ENCODE data around the gene MPRIP.

MPRIP gene

GRCh38 chr17:17150448-17150800 lies 108.2 kb downstream of the MPRIP start:
- Histone ChIP-seq H3K9ac (ENCODE audit: low read depth, low read length) (no peak overlapping the region), H3K36me3 (ENCODE audit: insufficient read depth, low read length) (peaks cover 69% of the 10 kb centered on the region), H3K4me3 (ENCODE audit: low read length) (no peak overlapping the region), H3K4me1 (ENCODE audit: insufficient read depth, low read length) (no peaks in the 10 kb centered on the region), H3K27me3 (ENCODE audit: insufficient read depth, low read length) (no peaks in the 10 kb centered on the region), H3K27ac (ENCODE audit: low read depth, low read length) (no peak overlapping the region), H3K9me3 (ENCODE audit: insufficient read depth, low read depth, low read length) (no peaks in the 10 kb centered on the region)
- WGBS, result no CpG with 5 or more reads among the region's 1 CpG

- H3K4me1 ChIP-seq (ENCODE audit: insufficient read depth, low read length), result no peaks in the 10 kb centered on the region
- no peak overlapping the region for H3K9ac ChIP-seq (ENCODE audit: low read depth, low read length)
- H3K27me3 ChIP-seq (ENCODE audit: insufficient read depth, low read length), result no peaks in the 10 kb centered on the region
- no peak overlapping the region for H3K27ac ChIP-seq (ENCODE audit: low read depth, low read length)
- no peaks in the 10 kb centered on the region for H3K9me3 ChIP-seq (ENCODE audit: insufficient read depth, low read depth, low read length)
- 96% methylated on average over 5 of the region's 5 CpGs for WGBS
- H3K36me3 ChIP-seq (ENCODE audit: insufficient read depth, low read length), result peaks cover 76% of the 10 kb centered on the region
- H3K4me3 ChIP-seq (ENCODE audit: low read length), result no peak overlapping the region
Observed at GRCh38 chr17:17151055-17151454, 108.8 kb downstream of the MPRIP start.

- Histone ChIP-seq H3K4me1 (ENCODE audit: insufficient read depth, low read length) (no peaks in the 10 kb centered on the region), H3K27me3 (ENCODE audit: insufficient read depth, low read length) (no peaks in the 10 kb centered on the region), H3K36me3 (ENCODE audit: insufficient read depth, low read length) (peaks cover 80% of the 10 kb centered on the region), H3K9ac (ENCODE audit: low read depth, low read length) (no peak overlapping the region), H3K4me3 (ENCODE audit: low read length) (no peak overlapping the region), H3K9me3 (ENCODE audit: insufficient read depth, low read depth, low read length) (no peaks in the 10 kb centered on the region), H3K27ac (ENCODE audit: low read depth, low read length) (no peak overlapping the region)
- 92% methylated on average over 3 of the region's 3 CpGs for WGBS
Observed at GRCh38 chr17:17151541-17151940, 109.3 kb downstream of the MPRIP start.

GRCh38 chr17:17151962-17152361 lies 109.7 kb downstream of the MPRIP start:
- Histone ChIP-seq H3K9ac (ENCODE audit: low read depth, low read length) (no peak overlapping the region), H3K4me1 (ENCODE audit: insufficient read depth, low read length) (no peaks in the 10 kb centered on the region), H3K9me3 (ENCODE audit: insufficient read depth, low read depth, low read length) (no peaks in the 10 kb centered on the region), H3K27ac (ENCODE audit: low read depth, low read length) (no peak overlapping the region), H3K27me3 (ENCODE audit: insufficient read depth, low read length) (no peaks in the 10 kb centered on the region), H3K4me3 (ENCODE audit: low read length) (no peak overlapping the region), H3K36me3 (ENCODE audit: insufficient read depth, low read length) (peaks cover 85% of the 10 kb centered on the region)
- 85% methylated on average over 8 of the region's 8 CpGs for WGBS

- peaks cover 86% of the 10 kb centered on the region for H3K36me3 ChIP-seq (ENCODE audit: insufficient read depth, low read length)
Observed at GRCh38 chr17:17152385-17152784, 110.1 kb downstream of the MPRIP start.

GRCh38 chr17:17153071-17153470 lies 110.8 kb downstream of the MPRIP start:
- no peaks in the 10 kb centered on the region for H3K27me3 ChIP-seq (ENCODE audit: insufficient read depth, low read length)
- 96% methylated on average over 9 of the region's 9 CpGs for WGBS
- H3K4me1 ChIP-seq (ENCODE audit: insufficient read depth, low read length), result no peaks in the 10 kb centered on the region
- H3K9me3 ChIP-seq (ENCODE audit: insufficient read depth, low read depth, low read length), result no peaks in the 10 kb centered on the region
- no peak overlapping the region for H3K4me3 ChIP-seq (ENCODE audit: low read length)
- H3K27ac ChIP-seq (ENCODE audit: low read depth, low read length), result no peak overlapping the region
- peaks cover 81% of the 10 kb centered on the region for H3K36me3 ChIP-seq (ENCODE audit: insufficient read depth, low read length)
- no peak overlapping the region for H3K9ac ChIP-seq (ENCODE audit: low read depth, low read length)

More at GRCh38 chr17:17152385-17152784, 110.1 kb downstream of the MPRIP start:
- H3K4me1 ChIP-seq (ENCODE audit: insufficient read depth, low read length), result no peaks in the 10 kb centered on the region
- 97% methylated on average over 4 of the region's 4 CpGs for WGBS
- H3K9me3 ChIP-seq (ENCODE audit: insufficient read depth, low read depth, low read length), result no peaks in the 10 kb centered on the region
- no peak overlapping the region for H3K4me3 ChIP-seq (ENCODE audit: low read length)
- no peak overlapping the region for H3K9ac ChIP-seq (ENCODE audit: low read depth, low read length)
- no peak overlapping the region for H3K27ac ChIP-seq (ENCODE audit: low read depth, low read length)
- no peaks in the 10 kb centered on the region for H3K27me3 ChIP-seq (ENCODE audit: insufficient read depth, low read length)

GRCh38 chr17:17153709-17154108 lies 111.5 kb downstream of the MPRIP start:
- H3K27ac ChIP-seq (ENCODE audit: low read depth, low read length), result no peak overlapping the region
- H3K4me1 ChIP-seq (ENCODE audit: insufficient read depth, low read length), result no peaks in the 10 kb centered on the region
- H3K9me3 ChIP-seq (ENCODE audit: insufficient read depth, low read depth, low read length), result no peaks in the 10 kb centered on the region
- no peak overlapping the region for H3K9ac ChIP-seq (ENCODE audit: low read depth, low read length)
- 82% methylated on average over 7 of the region's 7 CpGs for WGBS
- no peak overlapping the region for H3K4me3 ChIP-seq (ENCODE audit: low read length)
- H3K27me3 ChIP-seq (ENCODE audit: insufficient read depth, low read length), result no peaks in the 10 kb centered on the region
- H3K36me3 ChIP-seq (ENCODE audit: insufficient read depth, low read length), result peaks cover 78% of the 10 kb centered on the region

- Histone ChIP-seq H3K27ac (ENCODE audit: low read depth, low read length) (no peak overlapping the region), H3K4me3 (ENCODE audit: low read length) (no peak overlapping the region), H3K9me3 (ENCODE audit: insufficient read depth, low read depth, low read length) (no peaks in the 10 kb centered on the region), H3K27me3 (ENCODE audit: insufficient read depth, low read length) (no peaks in the 10 kb centered on the region), H3K4me1 (ENCODE audit: insufficient read depth, low read length) (no peaks in the 10 kb centered on the region), H3K9ac (ENCODE audit: low read depth, low read length) (no peak overlapping the region), H3K36me3 (ENCODE audit: insufficient read depth, low read length) (peaks cover 83% of the 10 kb centered on the region)
- 93% methylated on average over 5 of the region's 5 CpGs for WGBS
Observed at GRCh38 chr17:17154556-17154955, 112.3 kb downstream of the MPRIP start.

- no peaks in the 10 kb centered on the region for H3K4me1 ChIP-seq (ENCODE audit: insufficient read depth, low read length)
- no peak overlapping the region for H3K27ac ChIP-seq (ENCODE audit: low read depth, low read length)
Observed at GRCh38 chr17:17154981-17155380, 112.7 kb downstream of the MPRIP start.

GRCh38 chr17:17155568-17155967 lies 113.3 kb downstream of the MPRIP start:
- no peaks in the 10 kb centered on the region for H3K27me3 ChIP-seq (ENCODE audit: insufficient read depth, low read length)
- H3K4me3 ChIP-seq (ENCODE audit: low read length), result no peak overlapping the region
- H3K9me3 ChIP-seq (ENCODE audit: insufficient read depth, low read depth, low read length), result no peaks in the 10 kb centered on the region
- H3K4me1 ChIP-seq (ENCODE audit: insufficient read depth, low read length), result no peaks in the 10 kb centered on the region
- no peak overlapping the region for H3K9ac ChIP-seq (ENCODE audit: low read depth, low read length)
- H3K36me3 ChIP-seq (ENCODE audit: insufficient read depth, low read length), result peaks cover 82% of the 10 kb centered on the region
- no peak overlapping the region for H3K27ac ChIP-seq (ENCODE audit: low read depth, low read length)
- WGBS, result 96% methylated on average over 3 of the region's 3 CpGs

More at GRCh38 chr17:17154981-17155380, 112.7 kb downstream of the MPRIP start:
- Histone ChIP-seq H3K36me3 (ENCODE audit: insufficient read depth, low read length) (peaks cover 83% of the 10 kb centered on the region), H3K9me3 (ENCODE audit: insufficient read depth, low read depth, low read length) (no peaks in the 10 kb centered on the region), H3K9ac (ENCODE audit: low read depth, low read length) (no peak overlapping the region), H3K27me3 (ENCODE audit: insufficient read depth, low read length) (no peaks in the 10 kb centered on the region), H3K4me3 (ENCODE audit: low read length) (no peak overlapping the region)
- 95% methylated on average over 8 of the region's 8 CpGs for WGBS

GRCh38 chr17:17156107-17156506 lies 113.8 kb downstream of the MPRIP start:
- H3K27ac ChIP-seq (ENCODE audit: low read depth, low read length), result no peak overlapping the region
- WGBS, result 95% methylated on average over 4 of the region's 4 CpGs
- H3K9ac ChIP-seq (ENCODE audit: low read depth, low read length), result no peak overlapping the region
- H3K9me3 ChIP-seq (ENCODE audit: insufficient read depth, low read depth, low read length), result no peaks in the 10 kb centered on the region
- peaks cover 83% of the 10 kb centered on the region for H3K36me3 ChIP-seq (ENCODE audit: insufficient read depth, low read length)
- H3K4me1 ChIP-seq (ENCODE audit: insufficient read depth, low read length), result no peaks in the 10 kb centered on the region
- no peak overlapping the region for H3K4me3 ChIP-seq (ENCODE audit: low read length)
- no peaks in the 10 kb centered on the region for H3K27me3 ChIP-seq (ENCODE audit: insufficient read depth, low read length)

- Histone ChIP-seq H3K36me3 (ENCODE audit: insufficient read depth, low read length) (peaks cover 81% of the 10 kb centered on the region), H3K27me3 (ENCODE audit: insufficient read depth, low read length) (no peaks in the 10 kb centered on the region), H3K4me1 (ENCODE audit: insufficient read depth, low read length) (no peaks in the 10 kb centered on the region), H3K9ac (ENCODE audit: low read depth, low read length) (no peak overlapping the region), H3K4me3 (ENCODE audit: low read length) (no peak overlapping the region), H3K27ac (ENCODE audit: low read depth, low read length) (no peak overlapping the region), H3K9me3 (ENCODE audit: insufficient read depth, low read depth, low read length) (no peaks in the 10 kb centered on the region)
- 92% methylated on average over 10 of the region's 10 CpGs for WGBS
Observed at GRCh38 chr17:17156511-17156910, 114.3 kb downstream of the MPRIP start.

All from HUES64 (cell line).